ENCODE data around the gene KRTAP9-2.

DNA sequence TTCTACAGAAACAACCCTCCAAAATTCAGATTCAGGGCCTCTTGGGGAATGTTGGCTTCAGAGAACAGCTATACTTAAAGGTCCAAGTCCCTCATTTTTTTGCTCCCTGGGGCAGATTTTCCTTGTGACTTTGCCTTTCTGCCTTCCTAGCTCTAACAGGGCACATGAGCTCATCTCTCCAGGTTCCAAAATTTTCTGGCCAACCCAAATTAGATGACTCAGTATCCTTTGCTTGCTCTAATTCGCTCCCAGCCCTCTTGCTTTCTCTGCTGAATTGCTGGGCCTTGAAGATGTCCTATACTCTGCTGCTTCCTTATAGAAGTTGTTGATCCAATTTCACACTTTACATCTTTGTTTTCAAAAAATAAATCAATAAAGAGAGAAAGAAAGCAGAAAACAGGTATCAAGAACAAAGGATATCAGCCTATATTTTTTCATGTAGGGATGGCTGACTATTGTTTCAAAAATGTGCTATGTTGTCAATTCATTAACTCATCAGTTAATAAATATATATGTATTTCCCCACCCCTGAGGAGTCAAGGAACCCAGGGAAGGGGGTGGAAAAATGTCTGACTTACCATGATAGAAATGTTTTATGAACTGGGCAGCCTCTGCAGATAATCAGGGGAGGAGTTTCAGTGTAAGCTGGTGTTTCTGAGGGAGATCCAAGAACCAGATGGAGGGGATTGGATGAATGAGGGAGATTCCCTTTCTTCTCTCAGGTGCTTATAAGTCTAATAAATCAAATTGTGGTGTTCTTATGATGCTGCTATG lies 47.4 kb upstream of the KRTAP9-2 start:
- TF ChIP-seq, protein P1, sequence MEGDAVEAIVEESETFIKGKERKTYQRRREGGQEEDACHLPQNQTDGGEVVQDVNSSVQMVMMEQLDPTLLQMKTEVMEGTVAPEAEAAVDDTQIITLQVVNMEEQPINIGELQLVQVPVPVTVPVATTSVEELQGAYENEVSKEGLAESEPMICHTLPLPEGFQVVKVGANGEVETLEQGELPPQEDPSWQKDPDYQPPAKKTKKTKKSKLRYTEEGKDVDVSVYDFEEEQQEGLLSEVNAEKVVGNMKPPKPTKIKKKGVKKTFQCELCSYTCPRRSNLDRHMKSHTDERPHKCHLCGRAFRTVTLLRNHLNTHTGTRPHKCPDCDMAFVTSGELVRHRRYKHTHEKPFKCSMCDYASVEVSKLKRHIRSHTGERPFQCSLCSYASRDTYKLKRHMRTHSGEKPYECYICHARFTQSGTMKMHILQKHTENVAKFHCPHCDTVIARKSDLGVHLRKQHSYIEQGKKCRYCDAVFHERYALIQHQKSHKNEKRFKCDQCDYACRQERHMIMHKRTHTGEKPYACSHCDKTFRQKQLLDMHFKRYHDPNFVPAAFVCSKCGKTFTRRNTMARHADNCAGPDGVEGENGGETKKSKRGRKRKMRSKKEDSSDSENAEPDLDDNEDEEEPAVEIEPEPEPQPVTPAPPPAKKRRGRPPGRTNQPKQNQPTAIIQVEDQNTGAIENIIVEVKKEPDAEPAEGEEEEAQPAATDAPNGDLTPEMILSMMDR (IDR thresholded peaks at IDR 0.05), result no peak
- TF ChIP-seq POLR2A (IDR thresholded peaks at IDR 0.05) (no peak), EP300 (IDR thresholded peaks at IDR 0.05) (no peak)

All from tibial nerve (tissue), 4 donors.